Heart left ventricle (tissue), 13 donors: ENCODE results near the gene HS1BP3.

ENCODE experiments used
- POLR2A ChIP-seq, 2 donors: fragments of 450-650 bp; IDR thresholded peaks; one replicate each; pipeline ENCODE4 v1.6.1; 2017; ENCODE audit warnings: antibody characterized with exemption in 2 of 2, mild to moderate bottlenecking in 2 of 2, moderate library complexity in 2 of 2
- TF ChIP-seq, protein P1 (sequence below), 12 donors: fragments of 200-600 bp; sonication (generic) in 4 of 12; IDR thresholded peaks; one replicate each; pipeline versions ENCODE4 v1.5.0 to v1.8.0; 2018 to 2022; ENCODE audit warnings: antibody characterized with exemption in 12 of 12, mild to moderate bottlenecking in 5 of 12
- donor health status: ischemic (EF 13 %, LVEDD 7.1; RV severe dilation, severe dysfunction).
- donor health status: DM: no; HTN: yes; CAD: no.
- donor health status: DM: no; HTN: no; CAD: no.
- donor health status: ischemic (EF 25% LVEDD 6.9; RV normal size, moderate dysfunction).
- donor health status: ischemic (EF 25% LVEDD 5.7; RV mildly dilated, moderate dysfunction).
- donor health status: ischemic (EF 35%, LVEDD 5.7; RV mildly dilated, moderate dysfunction).
- donor health status: nonischemic (EF 11% LVEDD 7.7; RV severe dilation, severe dysfunction).
- donor health status: DM: yes; HTN: yes; CAD: no.
- donor health status: PGD.
- donor health status: ischemic (EF 29% LVEDD 5.4; RV normal size, mild dysfunction).
- donor health status: nonischemic (EF 23%, LVEDD 6.1; RV moderate dilation, normal function).

GRCh38 chr2:20645761-20646160, 5.1 kb downstream of the HS1BP3 start:
- TF ChIP-seq, protein P1, sequence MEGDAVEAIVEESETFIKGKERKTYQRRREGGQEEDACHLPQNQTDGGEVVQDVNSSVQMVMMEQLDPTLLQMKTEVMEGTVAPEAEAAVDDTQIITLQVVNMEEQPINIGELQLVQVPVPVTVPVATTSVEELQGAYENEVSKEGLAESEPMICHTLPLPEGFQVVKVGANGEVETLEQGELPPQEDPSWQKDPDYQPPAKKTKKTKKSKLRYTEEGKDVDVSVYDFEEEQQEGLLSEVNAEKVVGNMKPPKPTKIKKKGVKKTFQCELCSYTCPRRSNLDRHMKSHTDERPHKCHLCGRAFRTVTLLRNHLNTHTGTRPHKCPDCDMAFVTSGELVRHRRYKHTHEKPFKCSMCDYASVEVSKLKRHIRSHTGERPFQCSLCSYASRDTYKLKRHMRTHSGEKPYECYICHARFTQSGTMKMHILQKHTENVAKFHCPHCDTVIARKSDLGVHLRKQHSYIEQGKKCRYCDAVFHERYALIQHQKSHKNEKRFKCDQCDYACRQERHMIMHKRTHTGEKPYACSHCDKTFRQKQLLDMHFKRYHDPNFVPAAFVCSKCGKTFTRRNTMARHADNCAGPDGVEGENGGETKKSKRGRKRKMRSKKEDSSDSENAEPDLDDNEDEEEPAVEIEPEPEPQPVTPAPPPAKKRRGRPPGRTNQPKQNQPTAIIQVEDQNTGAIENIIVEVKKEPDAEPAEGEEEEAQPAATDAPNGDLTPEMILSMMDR (IDR thresholded peaks at IDR 0.05) = no peak
- no peak for TF ChIP-seq POLR2A (IDR thresholded peaks at IDR 0.05)
